ENCODE data around the gene FNDC1. TPM values are rescaled to one million over a fixed set of nuclear protein-coding genes. Genes with fewer than 3 reads are reported as not detected.
"Not testable (repeated sequence)": the region's sequence is repeated elsewhere in the genome, so short reads cannot be mapped to it uniquely, and the experiment has no call there.

Gene FNDC1
- total RNA-seq, 1 experiment from 2014 or later: not detected

GRCh38 chr6:159256128-159256527, 86.9 kb downstream of the FNDC1 start:
- no peak for DNase-seq (ENCODE audit: low read depth)

GRCh38 chr6:159257846-159258245, 88.6 kb downstream of the FNDC1 start:
- DNase-seq (ENCODE audit: low read depth): no peak

GRCh38 chr6:159259441-159260125, 90.4 kb downstream of the FNDC1 start:
- no peak for DNase-seq (ENCODE audit: low read depth)

GRCh38 chr6:159260208-159260607, 91.0 kb downstream of the FNDC1 start:
- DNase-seq (ENCODE audit: low read depth): no peak

- DNase-seq (ENCODE audit: low read depth): no peak
Measured at GRCh38 chr6:159261995-159262394, 92.8 kb downstream of the FNDC1 start.

GRCh38 chr6:159262586-159262985, 93.4 kb downstream of the FNDC1 start:
- DNase-seq (ENCODE audit: low read depth): no peak

- no peak for DNase-seq (ENCODE audit: low read depth)
Measured at GRCh38 chr6:159267165-159267564, 98.0 kb downstream of the FNDC1 start.

GRCh38 chr6:159268511-159268910, 99.3 kb downstream of the FNDC1 start:
- no peak for DNase-seq (ENCODE audit: low read depth)

- no peak for DNase-seq (ENCODE audit: low read depth)
Measured at GRCh38 chr6:159271257-159271656, 102.1 kb downstream of the FNDC1 start.

- DNase-seq (ENCODE audit: low read depth): no peak
Measured at GRCh38 chr6:159278626-159279025, 109.4 kb downstream of the FNDC1 start.

- no peak for DNase-seq (ENCODE audit: low read depth)
Measured at GRCh38 chr6:159279790-159280277, 110.6 kb downstream of the FNDC1 start.

GRCh38 chr6:159282421-159282820, 113.2 kb downstream of the FNDC1 start:
- DNase-seq (ENCODE audit: low read depth): no peak

GRCh38 chr6:159284661-159285060, 115.5 kb downstream of the FNDC1 start:
- not testable (repeated sequence) for DNase-seq (ENCODE audit: low read depth)

- DNase-seq (ENCODE audit: low read depth): no peak
Measured at GRCh38 chr6:159298840-159299239, 129.6 kb downstream of the FNDC1 start.

GRCh38 chr6:159299566-159299965, 130.4 kb downstream of the FNDC1 start:
- no peak for DNase-seq (ENCODE audit: low read depth)

GRCh38 chr6:159301277-159301676, 132.1 kb downstream of the FNDC1 start:
- DNase-seq (ENCODE audit: low read depth): no peak

GRCh38 chr6:159301810-159302593, 132.8 kb downstream of the FNDC1 start:
- DNase-seq (ENCODE audit: low read depth): no peak

GRCh38 chr6:159302594-159302992, 133.4 kb downstream of the FNDC1 start:
- DNase-seq (ENCODE audit: low read depth): no peak

GRCh38 chr6:159303159-159303558, 134.0 kb downstream of the FNDC1 start:
- no peak for DNase-seq (ENCODE audit: low read depth)

GRCh38 chr6:159303784-159304183, 134.6 kb downstream of the FNDC1 start:
- no peak for DNase-seq (ENCODE audit: low read depth)

GRCh38 chr6:159304641-159305040, 135.4 kb downstream of the FNDC1 start:
- no peak for DNase-seq (ENCODE audit: low read depth)

- DNase-seq (ENCODE audit: low read depth): no peak
Measured at GRCh38 chr6:159305159-159305558, 136.0 kb downstream of the FNDC1 start.

Measured in LHCN-M2 (cell line).